Transverse colon (tissue), 4 donors: ENCODE data around the gene DLGAP1.

ENCODE experiments used
- EP300 ChIP-seq: sonication (generic); formaldehyde crosslinking; IDR thresholded peaks from one replicate; pipeline ENCODE4 v1.6.1; 2017; ENCODE audit warnings: antibody characterized with exemption, low read depth
- POLR2A ChIP-seq: fragments of 450-650 bp; IDR thresholded peaks from one replicate; pipeline ENCODE4 v1.6.1; 2016; ENCODE audit warnings: antibody characterized with exemption, mild to moderate bottlenecking, moderate library complexity
- POLR2AphosphoS5 ChIP-seq, 3 donors: sonication (generic); formaldehyde crosslinking; IDR thresholded peaks; one replicate each; pipeline ENCODE4 v1.6.1; 2016; ENCODE audit warnings: antibody characterized with exemption in 3 of 3
- TF ChIP-seq, protein P1 (sequence below), 5 experiments: fragments of 200-600 bp in 3 of 5; fragments of 450-650 bp in 2 of 5; sonication (generic) in 3 of 5; IDR thresholded peaks; 1 replicate in 2 of 5; 2 replicates in 3 of 5; pipeline ENCODE4 v1.5.1; 2016 to 2017; ENCODE audit warnings: antibody characterized with exemption in 5 of 5, inconsistent platforms in 3 of 5, mild to moderate bottlenecking in 2 of 5, moderate library complexity in 1 of 5

DNA sequence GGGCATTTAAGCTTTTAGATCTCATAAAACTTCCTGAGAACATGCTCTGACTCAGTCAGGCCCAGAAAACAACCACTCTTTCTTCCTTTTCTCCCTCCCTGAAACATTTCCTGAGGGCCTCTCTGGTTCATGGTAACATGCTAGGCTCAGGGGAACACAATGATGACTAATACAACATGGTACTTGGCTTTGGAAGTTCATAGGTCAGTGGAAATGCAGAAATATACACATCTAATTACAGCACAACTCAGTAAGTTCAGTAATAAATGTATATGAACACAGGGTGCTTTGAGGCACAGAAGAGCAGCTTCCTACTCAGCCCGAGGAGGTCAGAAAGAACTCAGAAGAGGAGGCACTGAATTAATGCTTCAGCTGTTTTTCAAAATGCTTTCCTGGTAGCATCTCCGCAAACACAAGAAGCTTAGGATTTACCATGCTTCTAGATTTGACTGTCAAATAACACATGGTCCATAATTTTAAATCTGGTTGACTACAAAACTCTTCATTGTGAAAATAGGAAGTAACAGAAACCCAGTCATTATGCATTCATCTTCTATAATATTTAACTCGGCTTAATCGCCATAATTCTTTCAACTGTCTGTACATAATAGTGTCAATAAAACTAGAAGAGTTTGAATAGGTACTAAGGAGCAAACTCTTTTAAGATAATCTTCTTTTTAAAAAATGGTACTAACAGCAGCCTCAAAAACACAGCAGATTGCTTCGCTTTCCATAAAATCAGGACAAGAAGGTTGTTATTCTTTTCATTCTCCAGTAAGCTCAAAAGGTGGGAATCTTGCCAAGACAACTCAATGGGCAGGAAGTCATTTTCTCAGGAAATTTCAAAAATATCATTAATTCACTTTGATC lies 251.3 kb downstream of the DLGAP1 start:
- TF ChIP-seq POLR2AphosphoS5 (IDR thresholded peaks at IDR 0.05) (no peak), POLR2A (no peak), EP300 (no peak)
- TF ChIP-seq, protein P1, sequence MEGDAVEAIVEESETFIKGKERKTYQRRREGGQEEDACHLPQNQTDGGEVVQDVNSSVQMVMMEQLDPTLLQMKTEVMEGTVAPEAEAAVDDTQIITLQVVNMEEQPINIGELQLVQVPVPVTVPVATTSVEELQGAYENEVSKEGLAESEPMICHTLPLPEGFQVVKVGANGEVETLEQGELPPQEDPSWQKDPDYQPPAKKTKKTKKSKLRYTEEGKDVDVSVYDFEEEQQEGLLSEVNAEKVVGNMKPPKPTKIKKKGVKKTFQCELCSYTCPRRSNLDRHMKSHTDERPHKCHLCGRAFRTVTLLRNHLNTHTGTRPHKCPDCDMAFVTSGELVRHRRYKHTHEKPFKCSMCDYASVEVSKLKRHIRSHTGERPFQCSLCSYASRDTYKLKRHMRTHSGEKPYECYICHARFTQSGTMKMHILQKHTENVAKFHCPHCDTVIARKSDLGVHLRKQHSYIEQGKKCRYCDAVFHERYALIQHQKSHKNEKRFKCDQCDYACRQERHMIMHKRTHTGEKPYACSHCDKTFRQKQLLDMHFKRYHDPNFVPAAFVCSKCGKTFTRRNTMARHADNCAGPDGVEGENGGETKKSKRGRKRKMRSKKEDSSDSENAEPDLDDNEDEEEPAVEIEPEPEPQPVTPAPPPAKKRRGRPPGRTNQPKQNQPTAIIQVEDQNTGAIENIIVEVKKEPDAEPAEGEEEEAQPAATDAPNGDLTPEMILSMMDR (IDR thresholded peaks at IDR 0.05), result no peak
